Activated T-helper 9 cell treated with anti-CD3 and anti-CD28 coated beads, Interleukin-2, amount 50 U/mL, for 16 hours (primary cell): ENCODE measurements around the gene ARHGAP25.

Experiments
- DNase-seq: peaks from one replicate; pipeline ENCODE4 v3.0.0-alpha.2; 2020; ENCODE audit warnings: low read depth

Gene ARHGAP25, protein sequence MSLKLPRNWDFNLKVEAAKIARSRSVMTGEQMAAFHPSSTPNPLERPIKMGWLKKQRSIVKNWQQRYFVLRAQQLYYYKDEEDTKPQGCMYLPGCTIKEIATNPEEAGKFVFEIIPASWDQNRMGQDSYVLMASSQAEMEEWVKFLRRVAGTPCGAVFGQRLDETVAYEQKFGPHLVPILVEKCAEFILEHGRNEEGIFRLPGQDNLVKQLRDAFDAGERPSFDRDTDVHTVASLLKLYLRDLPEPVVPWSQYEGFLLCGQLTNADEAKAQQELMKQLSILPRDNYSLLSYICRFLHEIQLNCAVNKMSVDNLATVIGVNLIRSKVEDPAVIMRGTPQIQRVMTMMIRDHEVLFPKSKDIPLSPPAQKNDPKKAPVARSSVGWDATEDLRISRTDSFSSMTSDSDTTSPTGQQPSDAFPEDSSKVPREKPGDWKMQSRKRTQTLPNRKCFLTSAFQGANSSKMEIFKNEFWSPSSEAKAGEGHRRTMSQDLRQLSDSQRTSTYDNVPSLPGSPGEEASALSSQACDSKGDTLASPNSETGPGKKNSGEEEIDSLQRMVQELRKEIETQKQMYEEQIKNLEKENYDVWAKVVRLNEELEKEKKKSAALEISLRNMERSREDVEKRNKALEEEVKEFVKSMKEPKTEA

DNA sequence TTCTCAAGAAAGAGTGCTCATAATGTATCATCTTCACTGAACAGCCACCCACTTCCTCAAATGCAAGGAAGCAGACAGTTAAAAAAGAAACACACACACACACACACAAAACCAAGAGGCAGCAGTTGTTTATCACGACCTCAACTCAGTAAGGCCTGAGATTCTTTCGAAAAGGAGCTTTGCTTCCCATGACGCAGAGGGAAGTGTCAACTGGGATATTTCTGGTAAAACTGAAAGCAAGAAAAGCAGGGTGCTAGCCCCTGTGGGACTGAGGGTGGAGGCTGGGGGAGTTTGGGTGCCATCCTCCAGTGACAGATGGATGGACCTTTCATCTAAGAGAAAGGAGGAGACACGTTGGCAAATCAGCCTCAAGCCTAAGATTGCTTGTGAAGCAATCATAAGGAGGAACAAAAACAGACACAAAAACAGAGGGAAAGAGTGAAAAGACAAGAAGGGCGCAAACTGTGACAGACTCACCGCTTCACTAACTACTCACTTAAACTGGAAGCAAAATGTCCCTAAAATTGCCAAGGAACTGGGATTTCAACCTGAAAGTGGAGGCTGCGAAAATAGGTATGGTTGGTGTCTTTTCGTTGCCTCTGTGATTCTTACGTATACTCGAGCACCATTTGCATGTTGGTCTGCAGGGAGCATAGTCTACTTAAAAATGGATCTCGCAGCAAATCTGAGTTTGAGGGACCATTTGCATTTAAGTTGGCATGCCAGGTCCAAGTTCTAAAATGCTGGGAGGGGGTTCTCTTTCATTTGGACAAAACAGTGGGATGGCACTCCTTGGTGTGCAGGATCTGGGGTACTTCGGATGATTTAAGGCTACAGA is at the start of gene ARHGAP25:
Gene ARHGAP25, plus strand, starts transcription at position 124 of the 838 bp plus-strand sequence. Its CDS starts 389 bp downstream, at position 513.
- DNase-seq, result peak; percentile 34

DNA sequence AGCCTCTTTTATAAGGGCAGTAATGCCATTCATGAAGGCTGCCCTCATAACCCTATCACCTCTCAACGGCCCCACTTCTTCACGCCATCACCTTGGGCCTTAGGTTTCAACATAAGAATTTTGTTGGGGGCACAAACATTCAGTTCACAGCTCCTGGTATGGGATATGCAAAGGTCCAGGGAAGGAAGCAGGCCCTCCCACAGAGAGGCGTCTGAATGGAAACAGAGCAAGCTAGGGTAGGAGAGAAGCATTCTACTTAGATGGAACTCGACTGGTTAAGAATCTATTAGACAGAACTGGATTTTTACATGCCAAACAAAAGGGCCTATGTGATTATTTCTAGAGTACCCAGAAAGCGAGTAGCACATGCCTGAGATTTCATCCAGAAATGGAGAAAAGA is 48.4 kb upstream of the ARHGAP25 start:
- DNase-seq, result no peak

DNA sequence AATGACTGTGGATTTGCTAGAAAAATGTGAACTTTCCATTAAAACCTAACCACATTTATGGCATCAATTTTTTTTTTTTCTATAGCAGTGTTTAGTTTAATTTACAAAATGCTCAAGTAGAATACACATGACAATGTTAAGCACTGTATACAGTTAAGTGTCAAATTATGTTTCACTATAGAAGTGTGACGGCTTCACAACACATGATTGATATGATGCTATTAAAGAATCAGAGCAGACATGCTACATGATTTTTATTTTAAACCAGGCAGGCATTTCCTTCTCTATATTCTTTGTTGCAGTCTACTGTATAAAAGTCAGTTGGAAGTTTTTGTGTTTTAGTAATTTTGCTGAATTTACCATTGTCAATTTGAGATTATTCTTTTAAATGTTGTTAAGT is 47.6 kb upstream of the ARHGAP25 start:
- no peak for DNase-seq

DNA sequence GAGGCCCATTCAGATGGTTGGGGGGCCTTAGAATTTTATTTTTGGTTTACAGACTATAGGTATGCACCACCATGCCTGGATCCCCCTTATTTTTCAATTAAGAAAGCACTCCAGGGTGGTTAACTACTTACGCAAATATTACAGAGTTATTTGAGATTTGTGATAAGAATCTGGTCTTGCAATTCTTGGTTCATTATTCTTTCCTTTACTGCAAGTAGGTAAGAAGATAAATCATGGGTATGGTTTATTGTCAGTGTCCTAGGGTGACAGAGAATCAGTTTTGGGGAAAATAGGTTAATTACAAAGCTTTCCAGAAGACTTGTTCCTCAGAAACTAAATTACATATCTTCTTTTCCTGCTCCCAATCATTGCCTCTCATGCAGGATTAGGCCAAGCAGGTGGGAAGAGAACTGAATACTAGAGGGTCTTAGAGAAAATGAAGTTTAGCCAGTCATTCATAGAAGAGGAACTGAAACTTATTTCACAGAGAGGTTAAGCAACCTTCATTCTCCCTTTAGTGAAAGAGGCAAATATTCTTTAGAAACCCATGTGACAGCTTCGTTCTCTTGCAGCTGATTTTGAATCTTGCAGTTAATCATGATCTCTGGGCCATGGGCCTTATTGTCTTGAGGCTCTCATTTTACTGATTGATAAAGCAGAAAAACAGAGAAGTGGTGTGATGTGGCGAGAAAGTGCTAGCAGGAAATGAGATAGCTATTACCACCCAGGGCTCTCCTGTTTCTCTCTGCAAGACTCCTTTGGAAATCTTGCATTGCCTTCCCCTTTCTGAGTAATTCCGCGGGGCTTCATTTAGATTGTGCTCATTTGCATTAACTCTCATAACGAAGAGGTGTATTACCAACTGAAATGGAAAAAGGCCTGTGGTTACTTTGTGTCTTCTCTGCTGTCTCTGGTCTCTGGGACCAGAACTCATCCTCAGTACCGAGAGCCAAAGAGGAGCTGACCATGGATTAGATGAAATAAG is 44.8 kb upstream of the ARHGAP25 start:
- DNase-seq, result no peak

DNA sequence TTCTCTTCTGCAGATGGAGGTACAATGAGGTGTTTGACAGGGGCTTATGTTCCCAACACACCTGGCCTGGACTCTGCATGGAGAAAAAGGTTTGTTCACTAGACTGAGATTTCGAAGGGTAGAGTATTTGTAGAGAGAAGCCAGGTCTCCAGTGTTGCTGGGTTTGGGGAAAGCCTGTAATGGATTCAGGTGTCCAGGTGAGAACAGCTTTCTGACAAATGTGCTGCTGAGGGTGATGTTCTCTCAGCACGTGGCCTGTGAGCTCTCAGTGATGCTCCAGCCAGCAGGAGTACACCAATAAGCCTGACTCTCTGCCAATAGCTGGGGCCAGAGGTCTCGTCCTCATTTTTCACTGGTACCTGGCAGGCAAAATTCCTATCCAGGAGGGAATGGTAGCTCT is 43.8 kb upstream of the ARHGAP25 start:
- no peak for DNase-seq

DNA sequence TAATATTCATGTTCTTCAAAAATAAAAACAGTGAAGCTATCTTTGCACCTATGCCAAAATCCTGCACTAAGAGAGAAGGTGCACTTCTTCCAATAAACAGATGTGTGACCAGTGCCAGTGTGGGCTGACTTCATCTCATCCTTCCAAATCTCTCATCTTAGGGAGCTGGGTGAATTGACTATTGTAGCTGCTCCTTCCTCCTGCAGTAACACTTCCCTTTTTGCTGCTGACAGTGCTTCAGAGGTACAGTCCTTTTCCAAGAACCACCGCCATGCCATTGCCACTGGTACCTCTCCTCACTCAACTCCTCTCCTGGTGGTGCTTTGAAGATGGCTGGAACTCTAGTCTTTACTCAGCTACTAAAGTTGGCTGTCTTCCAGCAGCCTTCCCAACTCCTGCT is 42.1 kb upstream of the ARHGAP25 start:
- no peak for DNase-seq

DNA sequence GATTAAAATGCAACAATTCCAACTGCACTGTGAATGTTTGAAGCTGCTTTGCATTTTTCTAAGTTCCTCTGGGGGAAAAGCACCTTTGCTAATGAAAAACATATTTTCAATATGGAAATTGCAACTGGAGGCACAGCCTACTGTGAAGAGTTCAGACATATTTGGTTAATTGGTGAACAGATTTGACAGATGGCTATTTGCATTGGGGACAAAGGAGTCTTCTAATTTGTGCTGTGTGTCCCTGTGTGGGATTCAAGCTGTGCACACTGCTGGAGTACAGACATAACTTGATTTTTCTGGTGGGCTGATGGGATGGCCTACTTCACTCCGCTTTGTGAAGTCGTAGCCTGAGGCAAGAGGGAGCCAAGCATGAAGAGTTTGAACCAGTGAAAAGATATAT is 40.7 kb upstream of the ARHGAP25 start:
- no peak for DNase-seq

DNA sequence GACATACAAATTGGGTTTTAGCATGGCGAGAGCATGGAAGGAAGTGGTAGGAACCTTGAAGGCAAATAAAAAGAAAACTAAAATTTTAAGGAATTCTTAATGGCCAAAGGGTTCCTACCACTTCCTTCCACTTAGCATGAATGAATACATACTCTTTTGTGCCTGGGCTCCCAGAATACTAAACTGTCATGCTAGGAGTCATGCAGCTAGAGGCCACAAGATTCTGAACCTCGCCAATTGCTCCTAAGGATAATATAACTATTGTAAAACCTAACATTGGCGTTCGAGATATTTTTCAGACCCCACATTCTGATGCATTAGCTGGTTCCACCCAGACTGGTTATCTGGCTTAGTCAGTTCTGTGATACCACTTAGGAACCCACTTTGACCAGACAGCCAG is 38.6 kb upstream of the ARHGAP25 start:
- no peak for DNase-seq

DNA sequence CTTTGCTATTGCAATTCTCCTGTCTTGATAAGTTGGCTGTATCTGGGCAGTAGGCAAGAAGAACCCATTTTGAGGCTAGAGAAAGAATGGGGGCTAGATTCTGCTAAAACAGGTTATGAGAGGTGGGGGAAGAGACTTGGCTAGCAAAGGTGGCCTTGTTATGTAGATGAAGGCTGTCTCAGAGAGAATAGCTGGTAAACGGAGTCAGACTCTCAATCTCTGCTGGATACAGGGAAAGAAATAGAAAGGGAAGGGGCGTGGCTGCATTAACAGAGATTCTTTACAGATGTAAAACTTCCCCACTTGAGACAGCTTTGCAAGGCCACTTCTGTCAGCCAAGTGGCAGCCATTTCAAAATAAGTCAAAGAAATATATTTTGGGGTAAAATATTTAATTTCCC is 38.1 kb upstream of the ARHGAP25 start:
- no peak for DNase-seq

DNA sequence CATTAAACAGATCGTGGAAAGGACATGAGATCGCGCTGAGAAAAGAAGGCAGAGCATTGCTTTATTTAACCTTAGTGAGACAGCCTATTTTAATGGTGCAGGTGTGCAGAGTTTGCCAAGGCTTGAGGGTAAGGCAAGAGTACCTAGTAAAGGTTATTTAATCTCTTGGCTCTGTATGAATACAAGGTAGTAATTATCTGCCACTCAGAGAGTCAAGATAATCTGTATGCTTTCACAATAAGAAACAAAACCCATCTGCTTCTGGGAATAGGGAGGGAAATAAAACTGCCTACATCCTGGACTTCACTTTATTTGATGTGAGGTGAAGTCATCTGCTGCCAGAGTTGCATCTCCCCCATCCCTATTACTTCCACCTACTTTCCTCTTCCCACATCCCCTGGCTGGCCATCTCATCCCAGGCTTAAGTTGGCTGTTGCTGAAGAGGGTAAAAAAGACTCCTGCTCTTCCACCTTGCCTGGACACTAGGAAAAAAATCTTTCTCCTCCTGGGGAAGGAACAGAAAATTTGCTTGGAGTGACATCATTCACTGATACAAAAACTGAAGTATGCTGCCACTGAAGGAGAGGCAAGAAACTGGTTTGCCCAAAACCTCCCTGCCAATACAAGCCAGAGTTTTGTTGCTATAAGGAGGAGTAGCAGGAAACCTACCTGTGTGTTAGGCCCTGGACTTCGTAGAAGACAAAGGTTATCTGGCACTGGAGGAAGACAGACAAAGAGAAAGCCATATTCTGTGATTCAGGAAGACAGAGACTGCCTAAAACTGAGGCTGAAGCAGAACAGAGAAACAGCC is 35.8 kb upstream of the ARHGAP25 start:
- DNase-seq, result no peak

DNA sequence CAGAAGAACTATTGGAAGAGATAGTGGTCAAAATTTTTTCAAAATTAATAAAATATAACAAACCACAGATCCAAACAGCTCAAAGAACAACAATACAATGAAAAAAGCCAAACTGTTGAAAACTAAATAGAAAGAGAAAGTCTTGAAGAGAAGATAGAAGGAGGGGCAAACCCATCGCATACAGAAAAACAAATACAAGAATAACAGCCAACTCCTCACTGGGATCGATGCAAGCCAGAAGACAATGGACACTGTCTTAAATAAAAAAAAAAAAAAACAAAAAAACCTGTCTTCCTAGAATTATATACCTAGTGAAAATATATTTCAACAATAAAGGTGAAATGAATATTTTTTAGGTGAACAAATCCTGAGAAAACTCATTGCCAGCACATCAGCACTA is 34.1 kb upstream of the ARHGAP25 start:
- no peak for DNase-seq

DNA sequence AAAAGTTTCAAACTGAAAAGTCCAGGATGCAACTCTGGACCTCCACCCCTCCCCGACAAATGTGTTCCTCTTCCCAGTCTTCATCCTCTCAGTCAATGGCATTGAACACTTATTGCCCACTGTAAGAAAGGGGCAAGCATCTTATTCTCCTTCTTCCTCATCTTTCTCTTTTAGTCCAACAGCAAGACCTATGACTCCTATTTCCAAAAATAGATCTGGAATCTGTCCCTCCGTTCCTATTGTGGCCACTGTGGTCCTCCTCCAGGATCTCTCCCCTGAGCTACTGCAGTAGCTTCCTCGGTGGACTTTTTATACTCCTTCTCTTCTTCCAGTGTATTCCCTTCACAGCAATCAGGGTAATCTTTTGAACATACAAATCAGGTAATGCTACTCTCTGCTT is 28.0 kb upstream of the ARHGAP25 start:
- no peak for DNase-seq

DNA sequence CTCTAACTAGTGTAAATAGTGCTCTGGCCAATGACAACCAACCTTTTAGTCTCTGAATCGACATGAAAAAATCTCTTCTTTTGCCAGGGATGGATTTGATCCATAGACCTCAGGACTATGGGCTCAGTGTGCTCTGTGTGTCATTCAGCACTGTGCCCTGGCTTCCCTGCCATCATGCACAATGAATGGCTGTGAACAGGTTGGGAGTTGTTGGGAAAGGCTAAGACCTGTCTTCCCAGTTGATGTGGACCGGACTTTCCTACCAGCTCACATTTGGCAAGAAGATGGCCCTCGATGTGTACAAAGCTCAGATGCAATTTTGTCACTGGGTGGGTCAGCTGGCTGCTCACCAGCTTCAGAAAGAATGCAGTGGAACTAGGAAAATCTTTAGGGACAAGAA is 26.0 kb upstream of the ARHGAP25 start:
- no peak for DNase-seq

DNA sequence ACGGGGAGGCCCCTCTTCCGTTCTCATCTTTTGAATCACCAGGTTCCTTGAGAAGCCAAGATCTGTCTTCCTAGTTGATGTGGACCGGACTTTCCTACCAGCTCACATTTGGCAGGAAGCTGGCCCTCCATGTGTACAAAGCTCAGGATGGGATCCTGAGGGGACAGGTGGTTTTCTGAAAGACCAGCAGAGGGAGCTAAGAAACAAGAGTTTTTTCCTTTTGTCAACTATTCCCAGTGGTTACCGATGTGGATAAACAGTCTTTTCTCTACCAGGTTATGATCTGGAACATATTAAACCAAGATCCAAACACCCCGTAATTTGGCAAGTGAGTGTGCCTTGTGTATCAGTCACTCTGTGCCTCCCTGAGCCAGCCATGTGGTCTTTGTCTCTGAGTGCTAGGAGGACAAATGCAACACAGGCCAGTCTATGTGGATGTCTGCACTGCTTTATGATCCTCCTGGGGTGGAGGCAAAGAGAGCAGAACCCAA is 25.1 kb upstream of the ARHGAP25 start:
- no peak for DNase-seq

DNA sequence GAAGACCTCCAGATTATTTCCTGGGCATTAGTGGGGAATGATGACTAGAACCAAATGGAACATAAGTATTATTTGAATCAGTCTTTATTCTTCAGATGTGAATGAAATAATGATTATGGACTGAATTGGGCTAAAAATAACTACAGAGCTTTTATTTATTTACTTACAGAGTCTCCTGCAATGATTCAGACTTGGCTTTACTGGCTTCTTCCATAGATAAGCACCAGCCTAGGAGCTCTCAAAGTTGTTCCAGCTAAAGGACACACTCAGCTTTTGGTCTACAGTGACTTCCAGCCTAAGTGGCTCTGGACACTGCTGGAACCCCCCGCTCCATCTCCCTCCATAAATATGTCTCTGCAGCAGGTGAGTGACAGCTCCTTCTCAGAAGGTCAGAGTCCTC is 24.3 kb upstream of the ARHGAP25 start:
- no peak for DNase-seq

DNA sequence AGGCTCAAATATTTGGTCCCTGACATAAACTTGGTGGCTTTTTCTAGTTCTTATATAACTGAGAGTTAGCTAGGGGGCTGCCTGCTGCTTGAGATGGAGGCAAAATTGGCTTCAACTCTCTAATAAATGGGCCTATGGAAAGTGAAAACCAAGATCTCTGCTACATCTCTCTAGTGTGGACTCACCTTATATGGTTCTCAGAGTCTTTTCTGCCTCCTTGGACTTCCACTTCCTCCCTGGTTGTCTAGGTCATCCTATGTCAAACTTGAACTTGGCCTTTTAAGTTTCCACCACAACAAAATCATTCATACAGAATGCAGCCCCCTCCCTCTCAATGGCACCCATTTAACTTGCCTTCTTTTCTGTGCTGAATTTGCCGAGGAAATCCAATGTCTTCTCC is 23.9 kb upstream of the ARHGAP25 start:
- no peak for DNase-seq

DNA sequence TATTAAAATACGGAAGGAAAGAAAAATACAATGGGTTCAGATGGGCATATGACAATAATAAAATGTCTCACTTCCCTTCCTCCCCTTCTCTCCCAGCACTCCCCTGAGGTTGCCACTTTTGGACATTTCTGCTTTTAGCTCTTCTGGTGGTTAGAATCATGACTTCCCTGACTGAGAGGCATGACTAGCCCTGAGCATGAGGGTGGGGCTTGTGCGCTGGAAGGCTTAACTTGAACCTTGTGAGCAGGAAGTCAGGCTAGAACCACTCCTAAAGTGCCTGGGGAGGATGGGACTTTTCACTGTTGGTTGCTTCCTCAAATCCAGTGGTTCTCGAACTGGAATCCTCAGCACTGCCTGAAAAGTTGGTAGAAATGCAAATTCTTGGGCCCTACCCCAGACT is 19.7 kb upstream of the ARHGAP25 start:
- no peak for DNase-seq

DNA sequence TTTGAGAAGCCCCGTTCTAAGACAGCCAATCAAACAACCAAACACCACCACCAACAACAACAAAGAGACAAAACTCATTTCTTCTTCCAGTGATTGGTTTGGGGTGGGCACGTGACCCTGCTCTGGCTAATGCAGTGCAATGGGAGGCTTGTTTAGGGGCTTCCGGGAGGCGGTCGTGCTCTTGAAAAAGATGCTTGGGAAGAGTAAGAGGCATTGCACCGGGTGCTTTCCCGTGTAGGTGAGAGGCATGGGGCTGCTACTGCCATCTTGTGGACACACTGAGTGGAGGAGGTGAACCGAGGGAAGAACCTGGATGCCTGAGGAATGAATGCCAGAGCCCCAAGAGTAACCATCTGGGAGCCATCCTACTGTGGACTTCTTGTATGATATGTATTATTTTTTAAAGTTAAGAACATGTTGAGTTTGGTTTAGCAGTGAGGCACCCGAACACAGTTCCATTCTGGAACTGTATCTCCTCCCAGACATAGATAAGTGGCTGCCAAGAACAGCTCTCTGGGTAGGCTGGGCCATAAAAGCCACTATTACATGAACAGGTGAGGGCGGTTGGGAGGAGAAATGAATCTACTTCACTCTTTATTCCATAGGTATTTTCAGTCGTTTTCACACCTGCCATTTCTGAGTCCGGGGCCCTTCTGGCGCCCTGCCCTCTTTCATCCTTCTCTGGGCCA is 19.1 kb upstream of the ARHGAP25 start:
- DNase-seq, result no peak

DNA sequence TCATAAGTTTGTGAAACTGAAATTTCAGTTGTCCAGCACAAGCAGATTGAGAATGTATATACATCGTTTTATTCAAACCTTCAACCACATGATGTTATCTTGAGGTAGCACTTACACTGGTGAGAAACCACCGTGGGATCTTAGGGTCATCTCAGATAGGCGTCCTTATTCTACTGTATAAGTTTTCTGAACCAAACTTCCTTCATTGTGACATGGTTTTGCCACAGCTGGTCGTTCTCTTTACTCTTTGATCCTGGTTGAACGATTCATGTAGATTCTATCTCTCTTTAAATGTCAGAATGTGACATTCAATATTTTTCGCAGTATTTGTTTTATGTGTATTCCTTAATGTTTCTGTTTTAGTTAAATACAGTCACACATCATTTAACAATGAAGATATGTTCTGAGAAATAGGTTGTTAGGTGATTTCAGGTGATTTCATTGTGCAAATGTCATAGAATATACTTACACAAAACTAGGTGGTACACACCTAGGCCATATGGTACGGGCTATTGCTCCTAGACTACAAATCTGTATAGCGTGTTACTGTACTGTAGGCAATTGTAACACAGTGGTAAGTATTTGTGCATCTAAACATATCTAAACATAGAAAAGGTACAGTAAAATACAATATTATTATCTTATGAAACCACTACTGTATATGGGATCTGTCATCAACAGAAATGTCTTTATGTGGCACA is 17.9 kb upstream of the ARHGAP25 start:
- no peak for DNase-seq
